GM21576 (cell line): Measurements from ENCODE around the gene ME3.
"Not testable (repeated sequence)": the region's sequence is repeated elsewhere in the genome, so short reads cannot be mapped to it uniquely, and the experiment has no call there.

Experiments
- ATAC-seq: cut with Tn5 transposase; IDR thresholded peaks from one replicate; pipeline ENCODE4 v1.9.1; 2021; ENCODE audit warnings: mild to moderate bottlenecking, moderate library complexity; ENCODE audit not compliant: unreplicated experiment

Gene ME3

GRCh38 chr11:86444981-86445380, 227.4 kb downstream of the ME3 start:
- ATAC-seq: no peak

GRCh38 chr11:86443415-86443814, 229.0 kb downstream of the ME3 start:
- ATAC-seq: no peak

GRCh38 chr11:86442827-86443226, 229.6 kb downstream of the ME3 start:
- no peak for ATAC-seq

- ATAC-seq: no peak
Measured at GRCh38 chr11:86442420-86442819, 230.0 kb downstream of the ME3 start.

DNA sequence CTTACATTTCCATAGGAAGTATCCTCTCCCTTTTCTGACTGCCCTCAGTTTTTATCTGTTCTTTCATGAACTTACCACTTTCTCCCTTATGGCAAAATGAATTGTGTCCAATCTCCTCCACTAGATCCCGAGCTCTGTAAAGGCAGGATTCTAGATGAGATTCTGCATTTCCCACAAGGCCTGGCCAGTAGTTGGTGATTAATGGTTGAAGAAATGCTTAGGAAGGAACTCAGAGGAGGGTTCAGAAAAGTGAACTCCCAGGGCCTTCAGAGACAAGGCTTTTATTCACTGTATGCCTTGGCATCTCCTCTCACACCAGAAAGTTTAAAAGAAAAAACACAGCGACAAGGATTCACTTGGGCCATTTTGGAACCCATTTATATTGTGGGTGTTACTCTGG, 231.6 kb downstream of the ME3 start:
- ATAC-seq: no peak

DNA sequence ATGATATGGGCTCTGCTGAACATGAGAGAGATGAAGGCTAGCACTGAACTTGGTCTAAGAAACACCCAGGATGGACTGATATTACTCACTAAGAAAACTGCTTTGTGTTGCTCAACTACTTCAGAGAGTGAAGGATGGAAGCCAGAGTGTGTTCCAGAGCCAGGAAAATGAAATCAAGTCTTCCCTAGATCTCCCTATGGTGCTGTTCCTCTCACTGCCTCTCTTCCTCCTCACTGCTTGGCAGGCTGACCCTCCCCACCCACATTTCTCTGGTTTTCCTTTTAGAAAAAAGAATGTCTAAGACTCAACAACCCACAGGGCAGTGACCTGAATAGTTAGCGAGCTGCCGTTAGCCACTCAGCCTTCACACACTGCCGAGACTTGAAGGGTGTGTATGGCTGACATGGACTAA, 232.1 kb downstream of the ME3 start:
- no peak for ATAC-seq

GRCh38 chr11:86438685-86439084, 233.7 kb downstream of the ME3 start:
- no peak for ATAC-seq

DNA sequence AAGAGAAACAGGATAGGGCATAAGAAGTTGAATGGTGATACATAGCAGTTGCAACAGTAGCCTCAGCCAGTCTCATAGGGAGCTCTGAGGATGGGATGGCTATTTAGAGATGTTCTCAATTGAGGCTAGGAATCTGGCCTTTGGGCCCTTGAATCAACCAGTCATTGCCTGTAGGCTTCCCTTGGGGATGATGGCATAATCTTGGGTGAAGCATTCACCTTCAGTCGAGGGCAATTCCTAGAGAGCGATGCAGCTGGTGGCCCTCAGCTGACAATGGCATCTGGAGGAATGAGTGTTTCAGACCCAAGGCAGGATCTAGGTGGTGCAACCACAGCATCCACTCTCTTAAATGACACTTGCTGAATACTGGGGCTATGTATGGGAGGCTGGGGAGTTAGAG, 236.7 kb downstream of the ME3 start:
- no peak for ATAC-seq

GRCh38 chr11:86433361-86434095, 238.9 kb downstream of the ME3 start:
- ATAC-seq: not testable (repeated sequence)

GRCh38 chr11:86431258-86431657, 241.2 kb downstream of the ME3 start:
- ATAC-seq: no peak

GRCh38 chr11:86427441-86427840, 245.0 kb downstream of the ME3 start:
- no peak for ATAC-seq

GRCh38 chr11:86423488-86423887, 248.9 kb downstream of the ME3 start:
- not testable (repeated sequence) for ATAC-seq

- ATAC-seq: no peak
Measured at GRCh38 chr11:86422371-86422770, 250.0 kb downstream of the ME3 start.

DNA sequence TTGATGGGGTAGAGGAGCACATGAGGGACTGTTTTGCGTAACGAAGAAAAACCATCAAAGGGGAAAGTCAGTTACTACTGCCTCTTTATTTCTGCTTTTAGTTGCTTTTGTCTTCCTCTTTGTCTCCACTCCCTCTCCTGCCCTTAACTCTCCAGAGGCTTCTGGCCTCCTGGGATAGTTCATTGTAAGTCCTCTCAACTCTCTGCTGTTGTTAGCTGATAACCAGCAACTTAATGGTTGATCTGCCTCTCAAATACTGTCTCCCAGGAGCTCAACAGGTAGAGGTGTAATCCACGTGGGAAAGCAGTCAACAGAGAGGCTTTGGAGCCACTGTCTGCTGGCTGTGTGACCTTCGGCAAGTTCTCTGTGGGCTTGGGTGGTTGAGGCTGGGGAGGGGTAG, 250.5 kb downstream of the ME3 start:
- no peak for ATAC-seq

GRCh38 chr11:86418917-86419316, 253.5 kb downstream of the ME3 start:
- peak; percentile 50 for ATAC-seq

GRCh38 chr11:86418513-86418912, 253.9 kb downstream of the ME3 start:
- no peak for ATAC-seq

DNA sequence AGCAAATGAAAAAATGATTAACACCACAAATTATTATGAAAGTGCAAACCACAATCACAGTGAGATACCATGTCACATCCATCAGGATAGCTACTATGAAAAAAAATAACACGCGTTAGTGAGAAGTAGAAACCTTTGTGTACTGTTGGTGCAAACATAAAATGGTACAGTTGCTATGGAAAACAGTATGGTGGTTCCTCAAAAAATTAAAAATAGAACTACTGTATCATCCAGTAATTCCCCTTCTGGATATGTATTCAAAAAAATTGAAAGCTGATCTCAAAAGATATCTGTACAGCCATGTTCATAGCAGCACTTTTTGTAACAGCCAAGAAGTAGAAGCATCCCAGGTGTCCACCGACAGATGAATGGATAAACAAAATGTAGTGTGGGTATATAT, 254.3 kb downstream of the ME3 start:
- no peak for ATAC-seq

GRCh38 chr11:86416951-86417350, 255.5 kb downstream of the ME3 start:
- ATAC-seq: not testable (repeated sequence)

DNA sequence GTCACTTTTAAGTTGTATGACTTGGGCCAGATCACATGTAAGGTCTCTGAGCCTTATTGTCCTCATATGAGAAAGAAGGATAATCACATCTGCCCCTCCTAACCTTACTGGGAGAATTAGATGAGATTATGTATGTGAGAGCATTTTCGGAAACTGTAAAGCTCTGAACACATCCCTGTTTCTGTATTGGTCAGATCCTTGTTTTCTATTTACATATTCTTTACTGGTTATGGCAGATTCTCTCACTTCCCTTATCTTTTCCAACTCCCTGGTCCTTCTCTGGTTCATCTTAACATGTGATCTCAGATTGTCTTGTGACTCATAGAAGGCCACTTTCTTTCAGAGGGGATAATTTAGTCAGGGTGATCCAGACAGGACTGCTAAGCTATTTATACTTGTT, 255.9 kb downstream of the ME3 start:
- no peak for ATAC-seq

DNA sequence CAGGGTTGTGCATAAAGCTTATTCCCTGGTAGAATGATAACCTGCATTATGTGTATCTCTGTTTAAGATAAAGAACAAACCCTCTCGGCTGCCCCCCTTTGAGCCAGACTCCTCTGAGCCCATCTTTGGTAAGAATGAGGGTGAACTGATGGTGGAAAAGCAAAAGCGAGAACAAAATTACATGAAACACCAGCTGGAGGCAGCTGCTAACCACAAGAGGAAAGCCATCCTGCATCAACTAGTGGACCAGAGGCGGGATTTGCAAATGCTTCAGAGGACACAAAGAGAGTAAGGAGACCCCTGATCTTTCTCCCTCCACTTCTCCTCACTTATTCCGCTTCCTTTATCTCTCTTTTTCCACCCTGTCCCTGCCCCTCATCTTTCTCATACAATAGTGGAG, 257.4 kb downstream of the ME3 start:
- no peak for ATAC-seq

DNA sequence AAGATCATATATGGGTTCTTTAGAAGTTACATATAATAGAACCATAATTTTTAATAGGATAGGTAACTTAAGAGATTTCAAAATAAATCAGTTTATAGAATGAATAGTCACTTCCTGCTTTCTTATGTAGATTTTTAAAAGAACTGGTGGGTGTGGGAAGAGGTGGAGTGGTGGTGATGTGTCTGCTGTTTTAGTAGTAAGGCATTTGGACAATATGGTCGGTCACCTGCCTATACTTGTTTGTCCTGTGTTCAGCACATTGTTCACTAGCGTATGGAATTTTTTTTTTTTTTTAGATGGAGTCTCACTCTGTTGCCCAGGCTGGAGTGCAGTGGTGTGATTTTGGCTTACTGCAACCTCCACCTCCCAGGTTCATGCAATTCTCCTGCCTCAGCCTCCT, 258.4 kb downstream of the ME3 start:
- no peak for ATAC-seq

DNA sequence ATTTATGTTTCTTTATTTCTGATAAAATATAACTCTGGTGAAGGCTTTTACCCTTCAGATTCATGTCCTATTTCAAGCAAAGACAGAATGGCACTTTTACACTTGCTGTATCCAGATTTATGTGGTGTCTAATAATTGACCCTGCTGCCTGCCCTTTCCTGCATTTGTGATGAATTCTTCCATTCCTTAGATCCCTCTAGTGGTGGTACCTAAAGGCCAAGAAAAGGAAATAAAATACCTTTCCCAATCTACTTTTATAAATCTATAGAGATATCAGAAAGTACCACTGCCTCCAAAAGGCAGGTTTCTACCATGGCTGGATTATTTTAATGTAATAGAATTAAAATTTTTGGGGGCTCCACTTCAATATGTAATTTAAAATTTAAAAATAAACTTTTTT, 263.6 kb downstream of the ME3 start:
- no peak for ATAC-seq

DNA sequence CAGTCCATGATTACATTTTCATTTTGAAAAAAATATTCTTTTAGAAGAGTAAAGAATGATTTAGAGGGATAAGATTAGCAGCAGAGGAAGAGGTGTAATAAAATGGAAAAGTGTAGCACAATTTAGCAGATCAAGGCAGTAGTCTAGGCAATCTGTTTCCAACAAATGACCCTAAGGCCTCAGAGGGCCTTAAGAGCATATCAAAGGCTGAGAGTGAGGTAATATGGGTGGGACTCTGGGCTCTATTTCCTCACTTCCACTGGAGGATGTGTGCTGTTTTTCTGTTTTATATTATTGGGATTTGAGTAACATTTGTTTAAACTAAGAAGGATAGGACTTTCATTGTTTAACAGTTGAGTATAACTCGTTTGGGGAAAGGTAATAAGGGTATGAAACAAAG, 269.0 kb downstream of the ME3 start:
- ATAC-seq: no peak
